Adipocyte (in vitro differentiated cells): ENCODE measurements around the gene CDC42BPA.

Experiments used
- DNase-seq: peaks from one replicate; pipeline ENCODE4 v3.0.0-alpha.2; 2015; ENCODE audit warnings: low read depth
- H3K27me3 ChIP-seq: replicated peaks from 2 replicates; pipeline ENCODE4 v1.7.0; 2013; ENCODE audit warnings: mild to moderate bottlenecking, low read length, moderate library complexity; ENCODE audit not compliant: control insufficient read depth, insufficient read depth
- H3K36me3 ChIP-seq: 2 replicates; pipeline ENCODE4 v1.7.0; 2013; ENCODE audit warnings: low read length, mild to moderate bottlenecking, moderate library complexity; ENCODE audit not compliant: control insufficient read depth, insufficient read depth, severe bottlenecking
- H3K4me1 ChIP-seq: 2 replicates; pipeline ENCODE4 v1.7.0; 2013; ENCODE audit warnings: mild to moderate bottlenecking, low read length, moderate library complexity; ENCODE audit not compliant: control insufficient read depth, insufficient read depth
- H3K4me3 ChIP-seq: 2 replicates; pipeline ENCODE4 v1.7.0; 2013; ENCODE audit warnings: mild to moderate bottlenecking, low read length, moderate library complexity
- H3K9ac ChIP-seq: 2 replicates; pipeline ENCODE4 v1.7.0; 2013; ENCODE audit warnings: mild to moderate bottlenecking, low read length, moderate library complexity
- H3K9me3 ChIP-seq: 2 replicates; pipeline ENCODE4 v1.7.0; 2013; ENCODE audit warnings: mild to moderate bottlenecking, low read length, moderate library complexity; ENCODE audit not compliant: control insufficient read depth

Gene CDC42BPA

GRCh38 chr1:227185291-227185690, 133.0 kb downstream of the CDC42BPA start:
- no peak overlapping the region for H3K4me3 ChIP-seq
- DNase-seq = no peak

GRCh38 chr1:227182012-227182411, 136.3 kb downstream of the CDC42BPA start:
- H3K36me3 ChIP-seq = peaks cover 4% of the 10 kb centered on the region
- no peak overlapping the region for H3K4me3 ChIP-seq
- no peak for DNase-seq
- H3K9me3 ChIP-seq = no peaks in the 10 kb centered on the region
- no peaks in the 10 kb centered on the region for H3K27me3 ChIP-seq
- no peaks in the 10 kb centered on the region for H3K4me1 ChIP-seq
- H3K9ac ChIP-seq = no peak overlapping the region

More at GRCh38 chr1:227185291-227185690, 133.0 kb downstream of the CDC42BPA start:
- Histone ChIP-seq H3K9me3 (no peaks in the 10 kb centered on the region), H3K36me3 (peaks cover 4% of the 10 kb centered on the region), H3K9ac (no peak overlapping the region), H3K4me1 (peaks cover 6% of the 10 kb centered on the region), H3K27me3 (no peaks in the 10 kb centered on the region)

GRCh38 chr1:227175611-227176010, 142.7 kb downstream of the CDC42BPA start:
- Histone ChIP-seq H3K4me1 (peaks cover 19% of the 10 kb centered on the region), H3K27me3 (no peaks in the 10 kb centered on the region), H3K9me3 (no peaks in the 10 kb centered on the region), H3K36me3 (no peaks in the 10 kb centered on the region), H3K4me3 (no peak overlapping the region), H3K9ac (no peak overlapping the region)
- no peak for DNase-seq

DNA sequence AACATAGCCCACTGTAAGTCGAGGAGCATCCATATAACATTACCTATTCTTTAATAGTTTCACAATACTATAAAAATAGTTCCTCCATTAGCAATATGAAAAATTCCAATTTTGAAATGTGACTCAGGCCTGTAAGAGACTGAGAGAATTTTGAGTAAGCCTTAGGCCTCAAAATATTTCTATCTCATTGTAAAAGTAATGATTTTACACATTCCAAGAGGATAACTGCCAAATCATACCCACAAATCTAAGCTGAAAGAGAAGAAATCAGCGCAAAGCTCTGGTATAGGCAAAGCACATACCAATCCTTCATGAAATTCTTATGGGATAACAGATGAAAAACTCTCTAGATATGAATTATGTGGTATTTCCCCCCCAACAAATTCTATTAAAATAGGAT, 144.1 kb downstream of the CDC42BPA start:
- peaks cover 23% of the 10 kb centered on the region for H3K4me1 ChIP-seq
- H3K9me3 ChIP-seq = no peaks in the 10 kb centered on the region
- no peaks in the 10 kb centered on the region for H3K27me3 ChIP-seq
- no peaks in the 10 kb centered on the region for H3K36me3 ChIP-seq
- peak; percentile 63 for DNase-seq
- no peak overlapping the region for H3K4me3 ChIP-seq
- H3K9ac ChIP-seq = no peak overlapping the region

- H3K9me3 ChIP-seq = no peaks in the 10 kb centered on the region
- no peak overlapping the region for H3K9ac ChIP-seq
- H3K36me3 ChIP-seq = no peaks in the 10 kb centered on the region
- peaks cover 23% of the 10 kb centered on the region for H3K4me1 ChIP-seq
- H3K27me3 ChIP-seq = no peaks in the 10 kb centered on the region
- no peak for DNase-seq
- no peak overlapping the region for H3K4me3 ChIP-seq
Measured at GRCh38 chr1:227170361-227171166, 147.7 kb downstream of the CDC42BPA start.

DNA sequence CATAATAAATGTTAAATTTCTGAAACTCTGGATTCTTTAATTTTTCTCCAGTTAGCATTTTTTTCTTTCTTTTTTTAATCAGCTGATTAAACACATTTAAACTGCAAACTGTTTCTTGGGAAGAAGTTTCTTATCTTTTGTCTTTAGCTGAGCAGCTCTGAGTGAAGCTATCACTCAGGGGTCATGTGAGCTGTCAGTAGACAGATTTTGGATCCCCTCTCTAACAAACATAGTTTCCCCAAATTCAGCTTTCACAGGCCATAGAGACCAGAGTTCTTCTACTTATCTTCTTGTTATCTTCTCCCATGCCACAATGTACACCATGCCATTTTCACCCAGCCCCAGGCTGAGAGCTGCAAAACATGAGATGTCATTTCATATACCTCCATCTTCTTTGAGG, 148.9 kb downstream of the CDC42BPA start:
- no peaks in the 10 kb centered on the region for H3K27me3 ChIP-seq
- no peaks in the 10 kb centered on the region for H3K36me3 ChIP-seq
- H3K4me1 ChIP-seq = peaks cover 16% of the 10 kb centered on the region
- DNase-seq = no peak
- H3K9ac ChIP-seq = no peak overlapping the region
- no peaks in the 10 kb centered on the region for H3K9me3 ChIP-seq
- no peak overlapping the region for H3K4me3 ChIP-seq

DNA sequence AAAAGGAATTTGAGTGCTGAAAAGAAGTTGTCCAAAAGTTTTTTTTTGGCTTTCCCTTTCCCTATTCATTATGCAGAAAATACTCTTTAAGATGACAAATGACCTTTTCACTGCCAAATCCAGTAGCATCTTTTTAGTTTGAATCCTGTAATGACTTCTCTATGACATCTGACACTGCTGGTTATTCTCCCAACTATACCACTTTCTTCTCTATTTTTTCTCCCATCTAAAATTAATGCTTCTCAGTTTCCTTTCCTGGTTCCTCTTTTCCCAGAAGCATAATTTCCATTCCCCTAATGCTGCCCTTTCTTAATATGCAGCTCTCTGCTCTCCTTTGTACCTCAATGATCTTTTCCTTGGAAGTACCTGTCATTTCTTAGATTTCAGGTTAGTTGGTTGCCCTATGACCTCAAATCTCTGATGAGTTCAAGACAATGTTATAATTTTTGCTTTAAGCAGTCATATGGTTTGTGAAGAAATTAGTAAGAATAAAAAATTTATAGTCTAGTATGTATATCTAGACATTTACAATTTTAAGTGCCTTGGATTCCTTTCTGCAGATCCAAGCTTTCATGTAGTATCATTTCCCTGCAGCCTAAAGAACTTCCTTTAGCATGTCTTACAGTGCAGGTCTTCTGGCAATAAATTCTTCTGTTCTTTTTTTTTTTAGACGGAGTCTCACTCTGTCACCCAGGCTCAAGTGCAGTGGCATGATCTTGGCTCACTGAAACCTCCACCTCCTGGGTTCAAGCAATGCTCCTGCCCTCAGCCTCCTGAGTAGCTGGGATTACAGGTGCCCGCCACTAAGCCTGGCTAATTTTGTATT, 150.8 kb downstream of the CDC42BPA start:
- no peaks in the 10 kb centered on the region for H3K9me3 ChIP-seq
- H3K4me3 ChIP-seq = no peak overlapping the region
- no peaks in the 10 kb centered on the region for H3K27me3 ChIP-seq
- H3K9ac ChIP-seq = no peak overlapping the region
- H3K4me1 ChIP-seq = peaks cover 8% of the 10 kb centered on the region
- DNase-seq = no peak
- no peaks in the 10 kb centered on the region for H3K36me3 ChIP-seq

DNA sequence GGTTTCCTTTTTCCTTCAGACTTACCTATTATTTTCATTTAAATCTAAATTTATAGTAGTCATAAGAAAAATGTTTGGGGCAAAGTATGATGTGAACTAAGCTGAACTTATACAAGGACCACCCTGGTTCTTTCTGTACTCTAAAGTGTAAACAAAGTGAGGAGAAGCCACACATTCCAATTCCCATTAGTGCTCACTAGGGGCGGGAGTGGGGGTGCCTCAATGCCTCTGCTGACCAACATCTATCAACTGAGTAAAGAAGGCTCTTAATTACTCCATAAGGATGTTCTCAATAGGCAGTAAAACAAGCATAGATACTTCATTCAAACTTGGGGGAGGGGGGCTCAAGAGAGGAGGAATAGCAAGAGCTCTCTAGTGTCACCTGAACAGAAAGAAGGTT, 151.7 kb downstream of the CDC42BPA start:
- no peaks in the 10 kb centered on the region for H3K36me3 ChIP-seq
- H3K4me3 ChIP-seq = no peak overlapping the region
- no peaks in the 10 kb centered on the region for H3K27me3 ChIP-seq
- H3K9me3 ChIP-seq = no peaks in the 10 kb centered on the region
- no peak for DNase-seq
- H3K4me1 ChIP-seq = peaks cover 8% of the 10 kb centered on the region
- H3K9ac ChIP-seq = no peak overlapping the region

GRCh38 chr1:227161470-227161869, 156.8 kb downstream of the CDC42BPA start:
- Histone ChIP-seq H3K4me1 (no peaks in the 10 kb centered on the region), H3K4me3 (no peak overlapping the region)

GRCh38 chr1:227156520-227156919, 161.8 kb downstream of the CDC42BPA start:
- Histone ChIP-seq H3K36me3 (peaks cover 12% of the 10 kb centered on the region), H3K4me3 (no peak overlapping the region), H3K4me1 (no peaks in the 10 kb centered on the region), H3K9me3 (no peaks in the 10 kb centered on the region), H3K27me3 (no peaks in the 10 kb centered on the region), H3K9ac (no peak overlapping the region)
- DNase-seq = peak; percentile 15

More at GRCh38 chr1:227161470-227161869, 156.8 kb downstream of the CDC42BPA start:
- Histone ChIP-seq H3K9ac (no peak overlapping the region), H3K27me3 (no peaks in the 10 kb centered on the region), H3K9me3 (no peaks in the 10 kb centered on the region), H3K36me3 (peaks cover 12% of the 10 kb centered on the region)
- no peak for DNase-seq

- no peak for DNase-seq
- H3K9ac ChIP-seq = no peak overlapping the region
- peaks cover 12% of the 10 kb centered on the region for H3K36me3 ChIP-seq
- no peaks in the 10 kb centered on the region for H3K9me3 ChIP-seq
- no peaks in the 10 kb centered on the region for H3K27me3 ChIP-seq
- H3K4me1 ChIP-seq = no peaks in the 10 kb centered on the region
- no peak overlapping the region for H3K4me3 ChIP-seq
Measured at GRCh38 chr1:227155688-227156087, 162.6 kb downstream of the CDC42BPA start.
